Activated T-cell treated with anti-CD3 and anti-CD28 coated beads, Interleukin-2, amount 50 U/mL, for 72 hours (primary cell): ENCODE data around the gene SLPI. TPM values are rescaled to one million over a fixed set of nuclear protein-coding genes. Genes with fewer than 3 reads are reported as not detected.

ENCODE experiments used
- ATAC-seq, 2 donors: fragments of 150-1000 bp; cut with Tn5 transposase; replicated peaks in 1 of 2; 2 replicates each; pipeline ENCODE4 v1.10.0; 2021; ENCODE audit warnings: moderate library complexity in 2 of 2, mild to moderate bottlenecking in 1 of 2
- DNase-seq, 2 donors: peaks; one replicate each; pipeline ENCODE4 v3.0.0; 2021 to 2022; ENCODE audit warnings: mixed read lengths in 1 of 2
- H3K27ac Mint-ChIP-seq: one replicate; pipeline ENCODE4 v1.8.0; 2022; ENCODE audit warnings: mild to moderate bottlenecking, moderate library complexity, mixed read lengths
- H3K27me3 Mint-ChIP-seq: one replicate; pipeline ENCODE4 v1.8.0; 2022; ENCODE audit warnings: low read depth, mixed read lengths
- H3K36me3 Mint-ChIP-seq, 2 donors: one replicate each; pipeline ENCODE4 v1.8.0; 2022; ENCODE audit warnings: mixed read lengths in 2 of 2, mild to moderate bottlenecking in 1 of 2; ENCODE audit not compliant: insufficient read depth in 2 of 2
- H3K4me1 Mint-ChIP-seq: one replicate; pipeline ENCODE4 v1.8.0; 2022; ENCODE audit warnings: low read depth, mixed read lengths
- H3K4me3 Mint-ChIP-seq, 2 donors: one replicate each; pipeline ENCODE4 v1.8.0; 2022; ENCODE audit warnings: mild to moderate bottlenecking in 2 of 2, mixed read lengths in 2 of 2, moderate library complexity in 2 of 2
- H3K9me3 Mint-ChIP-seq, 2 donors: one replicate each; pipeline ENCODE4 v1.8.0; 2022; ENCODE audit warnings: mixed read lengths in 2 of 2
- total RNA-seq, 2 donors: library from RNA; stranded (reverse); gene quantifications; one replicate each; pipeline ENCODE4 v1.2.3, GENCODE V29; 2022

The SLPI gene
- total RNA-seq, 2 donors from 2014 or later = not detected

DNA sequence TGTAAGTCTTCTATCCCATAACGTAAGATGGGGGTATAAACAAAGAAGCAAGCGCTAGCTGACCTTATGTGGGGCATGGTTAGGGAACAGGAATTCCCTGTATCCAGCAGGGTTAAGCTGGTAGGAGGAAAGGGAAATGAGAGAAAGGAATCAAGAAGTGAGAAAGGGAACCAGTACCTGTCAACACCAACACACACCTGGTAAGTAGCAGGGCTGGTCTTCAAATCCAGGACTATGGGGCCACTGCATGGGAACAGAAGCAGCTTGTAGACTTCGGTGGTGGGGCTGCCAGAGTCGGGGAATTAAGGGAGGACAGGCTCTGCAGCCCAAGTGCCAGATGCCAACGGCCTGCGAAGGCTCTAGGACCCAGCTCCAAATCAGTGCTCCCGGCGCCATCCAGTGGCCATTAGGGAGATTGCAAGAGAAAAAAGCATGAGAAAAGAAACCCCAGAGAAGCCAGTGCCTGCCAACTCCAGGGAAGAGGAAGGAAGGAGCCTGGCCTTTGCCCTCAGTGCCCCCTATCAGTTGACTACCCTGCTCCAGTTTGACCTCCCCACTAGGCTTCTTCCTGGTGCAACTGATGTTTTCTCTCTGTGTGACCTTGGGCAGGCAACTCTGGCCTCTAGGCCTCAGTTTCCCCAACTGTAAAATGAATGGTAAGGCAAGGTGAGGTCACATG is 36.5 kb upstream of the SLPI start:
- peaks cover 5% of the 10 kb centered on the region for H3K4me1 Mint-ChIP-seq
- H3K4me3 Mint-ChIP-seq = no peak overlapping the region
- peaks cover 0 to 4% of the 10 kb centered on the region in 2 donors for H3K36me3 Mint-ChIP-seq
- H3K27me3 Mint-ChIP-seq = peaks cover 53% of the 10 kb centered on the region
- no peak overlapping the region for H3K27ac Mint-ChIP-seq
- DNase-seq (peak; percentile 64 to 79), ATAC-seq (peak; percentile 34 to 44)
- H3K9me3 Mint-ChIP-seq = peaks cover 0 to 2% of the 10 kb centered on the region in 2 donors

DNA sequence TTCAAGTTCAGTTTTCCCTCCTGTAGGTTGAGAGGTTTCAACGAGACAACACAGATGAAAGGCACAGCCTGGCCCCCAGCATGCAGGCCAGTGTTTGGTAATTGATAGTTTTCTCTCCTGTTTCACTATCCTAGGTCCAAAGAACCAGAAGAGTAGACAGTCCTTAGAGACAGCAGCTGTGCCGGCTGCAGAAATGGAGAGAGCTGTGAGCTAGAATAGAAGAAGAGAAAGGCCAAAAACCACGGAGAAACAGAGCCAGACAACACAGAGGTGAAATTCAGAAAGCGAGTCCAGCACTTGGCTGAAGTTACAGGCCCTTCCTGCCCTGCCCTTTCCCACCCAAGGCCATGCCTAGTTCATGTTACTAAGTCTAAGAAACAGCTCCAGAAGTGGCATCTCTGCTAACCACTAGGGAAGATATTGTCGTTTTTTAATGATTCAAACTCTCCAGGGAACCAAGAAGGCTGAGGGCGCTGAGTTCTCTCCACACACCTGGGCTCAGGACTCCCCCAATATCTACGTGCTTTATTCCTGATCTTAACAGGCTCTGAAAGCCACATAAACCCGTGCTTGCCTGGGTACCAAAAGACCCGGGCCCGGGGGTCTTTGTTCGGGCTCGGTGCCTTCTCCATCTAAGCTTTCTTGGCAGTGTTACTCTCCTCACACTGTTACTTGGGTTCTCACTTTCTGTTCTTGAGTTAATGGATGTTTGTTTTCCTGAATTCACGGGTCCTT is 35.7 kb upstream of the SLPI start:
- no peak for DNase-seq
- peaks cover 5% of the 10 kb centered on the region for H3K4me1 Mint-ChIP-seq
- peaks cover 0 to 2% of the 10 kb centered on the region in 2 donors for H3K9me3 Mint-ChIP-seq
- peaks cover 48% of the 10 kb centered on the region for H3K27me3 Mint-ChIP-seq
- H3K27ac Mint-ChIP-seq = no peak overlapping the region
- peaks cover 0 to 4% of the 10 kb centered on the region in 2 donors for H3K36me3 Mint-ChIP-seq
- H3K4me3 Mint-ChIP-seq = no peak overlapping the region
- ATAC-seq = no peak

- peaks cover 2% of the 10 kb centered on the region for H3K4me1 Mint-ChIP-seq
- no peaks in the 10 kb centered on the region for H3K9me3 Mint-ChIP-seq
- no peak overlapping the region for H3K4me3 Mint-ChIP-seq
- DNase-seq (no peak), ATAC-seq (no peak)
- peaks cover 39% of the 10 kb centered on the region for H3K27me3 Mint-ChIP-seq
- H3K36me3 Mint-ChIP-seq = no peaks in the 10 kb centered on the region
- H3K27ac Mint-ChIP-seq = no peak overlapping the region
Observed at GRCh38 chr20:45288860-45289259, 34.5 kb upstream of the SLPI start.

DNA sequence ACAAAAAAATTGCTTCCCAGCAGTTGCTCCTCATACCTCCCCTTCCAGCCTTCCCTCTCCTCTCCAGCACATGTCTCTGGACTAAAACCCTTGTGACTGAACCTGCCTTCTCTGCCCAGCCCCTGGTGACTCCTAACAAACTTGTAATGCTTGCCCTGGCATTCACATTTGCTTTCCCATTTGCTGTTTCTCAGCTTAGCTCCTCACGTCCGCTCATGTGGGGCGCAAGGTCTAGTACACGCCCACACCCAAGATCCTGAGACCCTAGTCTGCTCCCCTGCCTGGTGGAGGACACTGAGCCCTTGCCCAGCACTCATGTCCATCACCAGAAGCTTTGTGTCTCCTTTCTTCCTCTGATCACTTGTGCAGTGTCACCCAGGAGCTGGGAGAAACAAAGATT is 34.0 kb upstream of the SLPI start:
- Mint-ChIP-seq H3K9me3 (no peaks in the 10 kb centered on the region), H3K27ac (no peak overlapping the region), H3K4me3 (no peak overlapping the region), H3K27me3 (peaks cover 37% of the 10 kb centered on the region), H3K36me3 (no peaks in the 10 kb centered on the region), H3K4me1 (no peaks in the 10 kb centered on the region)
- no peak for DNase-seq
- no peak for ATAC-seq

GRCh38 chr20:45283551-45284057 is 29.2 kb upstream of the SLPI start:
- Mint-ChIP-seq H3K4me1 (no peaks in the 10 kb centered on the region), H3K36me3 (no peaks in the 10 kb centered on the region), H3K27me3 (peaks cover 42% of the 10 kb centered on the region), H3K9me3 (no peaks in the 10 kb centered on the region), H3K27ac (no peak overlapping the region), H3K4me3 (no peak overlapping the region)
- DNase-seq (no peak), ATAC-seq (no peak)

DNA sequence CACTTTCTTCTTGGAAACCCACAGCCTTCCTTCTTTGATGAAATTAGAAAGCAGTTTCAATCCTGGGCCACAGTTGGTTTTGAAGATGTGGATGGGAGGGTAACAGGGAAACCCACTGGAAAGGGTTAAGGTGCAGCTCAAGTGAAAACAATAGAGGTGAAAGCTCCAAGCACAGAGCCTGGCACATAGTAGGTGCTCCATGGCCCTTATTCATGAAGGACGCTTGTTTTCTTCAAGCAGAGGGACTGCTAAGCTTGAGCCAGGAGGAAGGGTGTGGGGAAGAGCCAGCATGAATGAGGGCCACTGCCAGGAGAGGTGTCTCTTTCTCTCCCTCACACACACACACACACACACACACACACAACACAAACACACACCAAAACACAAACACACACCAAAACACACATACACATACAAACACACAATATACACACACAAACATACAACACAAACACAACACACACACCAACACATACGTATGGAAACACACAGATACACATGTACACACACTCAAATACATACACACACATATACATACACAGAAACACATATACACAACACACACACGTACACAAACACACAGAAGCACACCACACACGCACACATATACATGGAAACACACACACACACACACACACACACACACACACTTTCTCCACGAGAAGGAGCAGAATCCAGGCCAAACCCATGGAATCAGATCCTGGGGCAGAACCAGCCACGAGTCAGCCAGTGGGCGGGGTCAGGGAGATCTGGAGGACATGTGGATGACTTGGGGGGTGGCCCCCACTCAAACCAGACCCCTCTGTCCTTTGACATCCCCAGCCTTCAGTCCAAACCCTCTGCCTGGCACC is 28.6 kb upstream of the SLPI start:
- Mint-ChIP-seq H3K27me3 (peaks cover 40% of the 10 kb centered on the region), H3K9me3 (no peaks in the 10 kb centered on the region), H3K4me1 (no peaks in the 10 kb centered on the region), H3K27ac (no peak overlapping the region), H3K4me3 (no peak overlapping the region), H3K36me3 (no peaks in the 10 kb centered on the region)
- no peak for ATAC-seq
- DNase-seq = no peak

- DNase-seq (no peak), ATAC-seq (no peak)
- Mint-ChIP-seq H3K27ac (no peak overlapping the region), H3K27me3 (peaks cover 35% of the 10 kb centered on the region), H3K9me3 (no peaks in the 10 kb centered on the region), H3K4me1 (no peaks in the 10 kb centered on the region), H3K4me3 (no peak overlapping the region), H3K36me3 (no peaks in the 10 kb centered on the region)
Observed at GRCh38 chr20:45279992-45280391, 25.6 kb upstream of the SLPI start.

DNA sequence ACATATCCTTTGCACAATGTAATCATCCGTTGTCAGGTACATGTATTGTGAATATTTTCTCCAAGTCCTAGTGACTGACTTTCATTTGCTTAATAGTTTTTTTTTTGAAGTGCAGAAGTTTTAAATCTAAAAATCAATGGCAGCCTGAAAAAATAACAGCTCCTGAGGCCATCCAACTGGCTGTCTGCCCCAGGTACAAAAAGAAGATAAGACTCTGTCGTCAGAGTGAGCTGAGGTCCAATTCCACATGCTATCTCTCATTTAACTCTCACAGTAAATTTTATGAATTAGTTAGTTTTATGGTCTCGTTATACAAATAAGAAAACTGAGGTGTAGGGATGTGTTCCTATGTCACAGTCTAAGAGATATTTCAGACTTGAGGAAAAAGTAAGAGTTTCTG is 21.0 kb upstream of the SLPI start:
- H3K36me3 Mint-ChIP-seq = no peaks in the 10 kb centered on the region
- H3K9me3 Mint-ChIP-seq = no peaks in the 10 kb centered on the region
- H3K27ac Mint-ChIP-seq = no peak overlapping the region
- no peaks in the 10 kb centered on the region for H3K4me1 Mint-ChIP-seq
- ATAC-seq (no peak), DNase-seq (no peak)
- H3K4me3 Mint-ChIP-seq = no peak overlapping the region
- peaks cover 74% of the 10 kb centered on the region for H3K27me3 Mint-ChIP-seq

GRCh38 chr20:45269754-45270270 is 15.4 kb upstream of the SLPI start:
- Mint-ChIP-seq H3K4me1 (no peaks in the 10 kb centered on the region), H3K4me3 (no peak overlapping the region), H3K9me3 (no peaks in the 10 kb centered on the region), H3K27ac (no peak overlapping the region), H3K36me3 (no peaks in the 10 kb centered on the region), H3K27me3 (peaks cover 75% of the 10 kb centered on the region)
- DNase-seq (no peak), ATAC-seq (no peak)

GRCh38 chr20:45269056-45269455 is 14.7 kb upstream of the SLPI start:
- DNase-seq (no peak), ATAC-seq (no peak)
- H3K4me1 Mint-ChIP-seq = no peaks in the 10 kb centered on the region
- no peak overlapping the region for H3K4me3 Mint-ChIP-seq
- no peak overlapping the region for H3K27ac Mint-ChIP-seq
- peaks cover 72% of the 10 kb centered on the region for H3K27me3 Mint-ChIP-seq
- no peaks in the 10 kb centered on the region for H3K9me3 Mint-ChIP-seq
- H3K36me3 Mint-ChIP-seq = no peaks in the 10 kb centered on the region

DNA sequence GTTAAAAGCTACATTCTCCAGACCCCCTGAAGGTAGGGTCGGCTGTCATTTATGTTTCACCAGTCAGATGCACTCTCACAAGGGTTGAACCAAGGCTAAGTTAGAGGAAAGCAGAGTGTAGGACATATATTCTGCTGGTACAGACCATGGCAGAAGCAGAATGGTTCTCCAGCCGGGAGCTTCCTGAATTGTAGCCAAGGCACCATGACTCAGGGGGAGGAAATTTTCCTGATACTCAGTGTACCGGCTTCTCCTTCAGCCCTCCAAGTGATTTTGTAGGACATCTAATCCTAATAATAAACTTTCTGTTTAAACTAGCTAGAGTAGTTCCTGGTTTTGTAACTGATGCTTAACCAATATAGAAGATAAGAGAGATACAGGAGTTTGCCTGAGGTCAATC is 14.2 kb upstream of the SLPI start:
- H3K36me3 Mint-ChIP-seq = no peaks in the 10 kb centered on the region
- no peak overlapping the region for H3K4me3 Mint-ChIP-seq
- no peaks in the 10 kb centered on the region for H3K9me3 Mint-ChIP-seq
- H3K4me1 Mint-ChIP-seq = no peaks in the 10 kb centered on the region
- ATAC-seq = no peak
- no peak overlapping the region for H3K27ac Mint-ChIP-seq
- peaks cover 68% of the 10 kb centered on the region for H3K27me3 Mint-ChIP-seq
- no peak for DNase-seq

- Mint-ChIP-seq H3K36me3 (no peaks in the 10 kb centered on the region), H3K4me3 (no peak overlapping the region), H3K27me3 (peaks cover 62% of the 10 kb centered on the region), H3K9me3 (no peaks in the 10 kb centered on the region), H3K27ac (no peak overlapping the region), H3K4me1 (no peaks in the 10 kb centered on the region)
- DNase-seq = no peak
- no peak for ATAC-seq
Observed at GRCh38 chr20:45266977-45267376, 12.6 kb upstream of the SLPI start.
